ENCODE measurements around the gene SLC39A13. TPM values are rescaled to one million over a fixed set of nuclear protein-coding genes. Genes with fewer than 3 reads are reported as not detected.

The SLC39A13 gene
- total RNA-seq, 6 experiments from 2014 or later: 78.2 to 126 (median 86.4) TPM

DNA sequence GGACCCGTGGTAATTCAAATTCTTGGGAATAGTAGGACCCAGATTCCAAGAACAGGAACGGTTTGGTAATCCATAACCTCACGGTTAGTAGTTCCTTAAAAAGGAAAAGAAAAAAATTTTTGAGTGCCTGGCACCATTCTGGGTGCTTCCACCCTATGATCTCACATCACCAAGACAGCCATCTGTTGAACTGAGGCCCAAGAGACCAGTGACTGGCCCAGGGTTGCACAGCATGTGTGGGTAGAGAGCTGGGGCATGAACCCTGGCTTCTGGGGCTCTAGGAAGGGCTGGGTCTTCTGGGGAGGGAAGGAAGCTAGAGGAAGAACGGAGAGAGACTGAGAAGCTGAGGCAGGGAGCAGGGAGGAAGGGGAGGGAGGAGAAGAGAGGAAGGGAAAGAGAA lies 25.3 kb upstream of the SLC39A13 start:
- DNase-seq: no peak
- no peak overlapping the region for H3K4me3 Mint-ChIP-seq
- H3K27ac Mint-ChIP-seq: no peak overlapping the region
- H3K4me1 Mint-ChIP-seq (ENCODE audit: low read depth): no peaks in the 10 kb centered on the region
- peaks cover 3% of the 10 kb centered on the region for H3K27me3 Mint-ChIP-seq (ENCODE audit: insufficient read depth)
- H3K9me3 Mint-ChIP-seq: no peaks in the 10 kb centered on the region
- TF ChIP-seq, protein P1, sequence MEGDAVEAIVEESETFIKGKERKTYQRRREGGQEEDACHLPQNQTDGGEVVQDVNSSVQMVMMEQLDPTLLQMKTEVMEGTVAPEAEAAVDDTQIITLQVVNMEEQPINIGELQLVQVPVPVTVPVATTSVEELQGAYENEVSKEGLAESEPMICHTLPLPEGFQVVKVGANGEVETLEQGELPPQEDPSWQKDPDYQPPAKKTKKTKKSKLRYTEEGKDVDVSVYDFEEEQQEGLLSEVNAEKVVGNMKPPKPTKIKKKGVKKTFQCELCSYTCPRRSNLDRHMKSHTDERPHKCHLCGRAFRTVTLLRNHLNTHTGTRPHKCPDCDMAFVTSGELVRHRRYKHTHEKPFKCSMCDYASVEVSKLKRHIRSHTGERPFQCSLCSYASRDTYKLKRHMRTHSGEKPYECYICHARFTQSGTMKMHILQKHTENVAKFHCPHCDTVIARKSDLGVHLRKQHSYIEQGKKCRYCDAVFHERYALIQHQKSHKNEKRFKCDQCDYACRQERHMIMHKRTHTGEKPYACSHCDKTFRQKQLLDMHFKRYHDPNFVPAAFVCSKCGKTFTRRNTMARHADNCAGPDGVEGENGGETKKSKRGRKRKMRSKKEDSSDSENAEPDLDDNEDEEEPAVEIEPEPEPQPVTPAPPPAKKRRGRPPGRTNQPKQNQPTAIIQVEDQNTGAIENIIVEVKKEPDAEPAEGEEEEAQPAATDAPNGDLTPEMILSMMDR (IDR thresholded peaks at IDR 0.05): no peak
- no peaks in the 10 kb centered on the region for H3K36me3 Mint-ChIP-seq (ENCODE audit: low read depth)

DNA sequence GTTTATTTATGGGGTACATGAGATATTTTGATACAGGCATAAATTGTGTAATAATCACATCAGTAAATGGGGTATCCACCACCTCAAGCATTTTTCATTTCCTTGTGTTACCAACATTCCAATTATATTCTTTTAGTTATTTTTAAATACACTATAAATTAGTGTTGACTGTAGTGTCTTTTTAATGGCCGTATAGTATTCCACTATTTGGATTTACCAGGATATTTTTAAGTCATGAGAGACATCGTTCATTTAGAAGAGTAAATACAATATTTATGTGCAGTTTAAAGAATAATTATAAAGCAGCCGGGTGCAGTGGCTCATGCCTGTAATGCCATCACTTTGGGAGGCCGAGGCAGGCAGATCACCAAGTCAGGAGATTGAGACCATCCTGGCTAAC lies 23.9 kb upstream of the SLC39A13 start:
- no peak for DNase-seq
- H3K4me3 Mint-ChIP-seq: no peak overlapping the region
- H3K27ac Mint-ChIP-seq: no peak overlapping the region
- H3K4me1 Mint-ChIP-seq (ENCODE audit: low read depth): no peaks in the 10 kb centered on the region
- TF ChIP-seq, protein P1 (IDR thresholded peaks at IDR 0.05): no peak
- no peaks in the 10 kb centered on the region for H3K9me3 Mint-ChIP-seq
- no peaks in the 10 kb centered on the region for H3K36me3 Mint-ChIP-seq (ENCODE audit: low read depth)
- H3K27me3 Mint-ChIP-seq (ENCODE audit: insufficient read depth): peaks cover 3% of the 10 kb centered on the region

DNA sequence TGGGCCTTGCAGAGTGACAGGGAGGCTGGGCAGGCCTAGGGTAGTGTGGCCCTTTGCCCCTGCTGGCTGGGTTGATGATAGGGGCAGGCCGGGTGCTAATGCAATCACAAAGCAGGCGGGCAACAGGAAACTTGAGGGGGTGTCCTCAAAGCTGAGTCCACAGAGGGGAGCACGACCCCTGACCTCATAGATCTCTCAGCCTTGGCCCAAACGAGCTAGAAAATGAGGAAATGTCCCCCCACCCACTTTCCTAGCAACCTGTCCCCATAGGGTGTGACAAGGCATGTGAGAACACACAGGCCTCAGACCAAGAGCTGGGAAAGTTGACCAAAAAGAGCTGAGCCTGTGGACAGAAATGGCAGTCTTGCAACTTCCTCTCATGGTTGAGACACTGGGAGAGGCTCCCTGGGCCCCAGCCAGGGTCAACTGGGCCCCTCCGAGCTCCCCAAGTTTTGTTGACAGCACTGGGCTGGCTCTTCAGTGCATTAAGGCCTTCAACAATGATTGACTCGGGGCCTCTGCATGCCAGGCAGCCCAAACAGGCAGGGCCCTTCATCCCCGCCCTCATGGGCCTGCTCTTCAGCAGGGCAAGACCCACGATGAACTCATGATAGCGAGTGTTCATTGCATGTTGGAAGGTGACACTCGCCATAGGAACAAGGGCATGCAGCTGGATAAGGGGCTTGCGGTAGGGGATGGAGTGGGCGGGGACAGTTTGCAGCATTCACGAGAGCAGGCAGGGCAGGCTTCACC lies 20.3 kb upstream of the SLC39A13 start:
- no peak overlapping the region for H3K27ac Mint-ChIP-seq
- TF ChIP-seq, protein P1 (IDR thresholded peaks at IDR 0.05): no peak
- DNase-seq: no peak
- H3K9me3 Mint-ChIP-seq: no peaks in the 10 kb centered on the region
- peaks cover 5% of the 10 kb centered on the region; the same call in 1 of the 2 replicates for H3K4me1 Mint-ChIP-seq (ENCODE audit: low read depth)
- H3K4me3 Mint-ChIP-seq: no peak overlapping the region
- H3K27me3 Mint-ChIP-seq (ENCODE audit: insufficient read depth): peaks cover 2% of the 10 kb centered on the region
- no peaks in the 10 kb centered on the region for H3K36me3 Mint-ChIP-seq (ENCODE audit: low read depth)

- Mint-ChIP-seq H3K27me3 (ENCODE audit: insufficient read depth) (peaks cover 2% of the 10 kb centered on the region; the same call in 1 of the 2 replicates), H3K9me3 (no peaks in the 10 kb centered on the region), H3K4me1 (ENCODE audit: low read depth) (peaks cover 5% of the 10 kb centered on the region; the same call in 1 of the 2 replicates), H3K36me3 (ENCODE audit: low read depth) (no peaks in the 10 kb centered on the region), H3K4me3 (no peak overlapping the region), H3K27ac (no peak overlapping the region)
- TF ChIP-seq, protein P1 (IDR thresholded peaks at IDR 0.05): no peak
- DNase-seq: no peak
Observed at GRCh38 chr11:47388697-47389576, 19.5 kb upstream of the SLC39A13 start.

DNA sequence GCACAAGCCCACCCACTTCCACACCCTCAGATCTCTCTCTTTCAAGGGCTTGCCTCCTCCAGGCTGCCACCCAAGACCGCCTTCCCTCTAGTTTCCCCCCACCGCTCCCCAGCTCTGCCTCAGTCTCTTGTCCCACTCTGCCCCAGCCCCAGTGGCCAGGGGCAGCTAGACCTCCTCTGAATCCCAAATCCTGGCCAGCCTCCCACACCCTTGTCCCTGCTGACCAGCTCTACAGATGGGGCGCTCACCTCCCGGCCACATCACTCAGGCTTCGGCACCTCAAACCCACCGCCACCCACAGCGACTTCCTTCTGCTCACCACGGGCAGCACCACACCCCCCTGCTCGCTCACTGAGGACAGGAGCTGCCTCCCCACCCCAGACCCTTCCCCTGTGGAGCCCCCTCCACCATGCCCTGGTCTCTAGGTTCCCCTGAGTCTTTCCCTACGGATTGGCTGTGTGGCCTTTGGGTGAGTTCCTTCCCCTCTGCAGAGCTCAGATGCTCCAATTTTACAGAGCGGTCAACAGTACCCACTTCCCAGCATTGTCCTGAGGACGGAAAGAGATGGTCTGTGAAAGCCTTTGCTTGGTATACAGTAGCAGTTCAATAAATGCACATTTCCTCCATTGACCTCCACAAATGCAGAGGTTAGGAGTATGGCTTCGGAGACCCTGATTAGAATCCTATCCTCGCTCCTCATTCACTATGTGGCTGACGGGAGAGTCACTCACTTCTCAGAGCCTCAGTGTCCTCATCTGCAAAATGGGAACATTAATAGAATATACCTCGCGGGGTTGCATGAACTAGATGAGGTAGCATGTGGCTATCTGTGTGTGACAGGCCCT lies 18.6 kb upstream of the SLC39A13 start:
- no peak for DNase-seq
- Mint-ChIP-seq H3K36me3 (ENCODE audit: low read depth) (no peaks in the 10 kb centered on the region), H3K27ac (no peak overlapping the region), H3K4me3 (no peak overlapping the region), H3K27me3 (ENCODE audit: insufficient read depth) (peaks cover 2% of the 10 kb centered on the region; the same call in 1 of the 2 replicates), H3K9me3 (no peaks in the 10 kb centered on the region), H3K4me1 (ENCODE audit: low read depth) (peaks cover 5% of the 10 kb centered on the region; the same call in 1 of the 2 replicates)
- TF ChIP-seq, protein P1 (IDR thresholded peaks at IDR 0.05): no peak

Data from HFFc6 (cell line).